ENCODE results near the gene SGCG. TPM values are rescaled to one million over a fixed set of nuclear protein-coding genes. Genes with fewer than 3 reads are reported as not detected.
"Not testable (repeated sequence)": the region's sequence is repeated elsewhere in the genome, so short reads cannot be mapped to it uniquely, and the experiment has no call there.

SGCG gene, protein sequence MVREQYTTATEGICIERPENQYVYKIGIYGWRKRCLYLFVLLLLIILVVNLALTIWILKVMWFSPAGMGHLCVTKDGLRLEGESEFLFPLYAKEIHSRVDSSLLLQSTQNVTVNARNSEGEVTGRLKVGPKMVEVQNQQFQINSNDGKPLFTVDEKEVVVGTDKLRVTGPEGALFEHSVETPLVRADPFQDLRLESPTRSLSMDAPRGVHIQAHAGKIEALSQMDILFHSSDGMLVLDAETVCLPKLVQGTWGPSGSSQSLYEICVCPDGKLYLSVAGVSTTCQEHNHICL
- polyA plus RNA-seq (ENCODE audit: insufficient read length), result 70.9 TPM

DNA sequence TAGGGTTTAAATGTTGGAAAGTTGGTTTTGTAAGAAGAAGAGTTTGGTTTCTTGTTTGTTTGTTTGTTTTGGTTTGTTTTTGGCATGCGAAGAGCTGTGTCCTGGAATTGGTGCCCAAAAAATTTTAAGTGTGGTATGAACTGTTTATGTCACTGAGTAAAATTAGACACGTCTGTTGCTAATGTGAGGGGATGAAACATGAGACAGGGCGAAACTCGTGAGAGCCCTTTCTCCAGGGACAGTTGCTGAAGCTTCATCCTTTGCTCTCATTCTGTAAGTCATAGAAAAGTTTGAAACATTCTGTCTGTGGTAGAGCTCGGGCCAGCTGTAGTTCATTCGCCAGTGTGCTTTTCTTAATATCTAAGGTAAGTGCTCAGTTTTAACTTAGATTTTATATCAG, at the start of gene SGCG:
Gene SGCG, plus strand, starts transcription at position 269 of the 400 bp plus-strand sequence. CDS start 22,716 bp downstream, outside the sequence.
- DNase-seq (ENCODE audit: low read depth), result no peak

DNA sequence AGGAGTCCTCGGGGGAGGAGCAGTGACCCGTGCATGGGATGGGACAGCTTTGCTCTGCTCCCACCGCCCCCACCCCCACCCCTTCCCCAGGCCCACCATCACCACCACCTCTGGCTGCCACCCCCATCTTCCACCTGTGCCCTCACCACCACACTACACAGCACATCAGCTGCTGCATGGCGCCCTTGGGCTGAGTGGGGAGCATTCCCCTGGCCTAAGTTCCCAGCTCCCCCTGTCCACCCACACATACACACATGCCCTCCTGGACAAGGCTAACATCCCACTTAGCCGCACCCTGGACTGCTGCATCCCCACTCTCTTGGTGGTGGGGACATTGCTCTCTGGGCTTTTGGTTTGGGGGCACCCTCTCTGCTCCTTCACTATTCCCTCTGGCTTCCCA, 46.2 kb upstream of the SGCG start:
- DNase-seq (ENCODE audit: low read depth), result no peak

GRCh38 chr13:23140492-23140891, 40.3 kb upstream of the SGCG start:
- no peak for DNase-seq (ENCODE audit: low read depth)

GRCh38 chr13:23141964-23142363, 38.8 kb upstream of the SGCG start:
- DNase-seq (ENCODE audit: low read depth), result no peak

DNA sequence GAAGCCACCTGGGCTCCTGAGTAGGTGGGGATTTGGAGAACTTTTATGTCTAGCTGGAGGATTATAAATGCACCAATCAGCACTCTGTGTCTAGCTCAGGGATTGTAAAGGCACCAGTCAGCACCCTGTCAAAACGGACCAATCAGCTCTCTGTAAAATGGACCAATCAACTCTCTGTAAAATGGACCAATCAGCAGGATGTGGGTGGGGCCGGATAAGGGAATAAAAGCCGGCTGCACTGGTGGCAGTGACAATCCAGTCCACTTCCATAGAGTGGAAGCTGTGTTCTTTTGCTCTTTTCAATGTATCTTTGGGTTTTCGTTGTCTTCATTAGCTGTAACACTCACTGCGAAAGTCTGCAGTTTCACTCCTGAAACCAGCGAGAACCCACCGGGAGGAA, 38.2 kb upstream of the SGCG start:
- not testable (repeated sequence) for DNase-seq (ENCODE audit: low read depth)

- no peak for DNase-seq (ENCODE audit: low read depth)
These were observed 36.3 kb upstream of the SGCG start for GRCh38 chr13:23144431-23144830.

DNA sequence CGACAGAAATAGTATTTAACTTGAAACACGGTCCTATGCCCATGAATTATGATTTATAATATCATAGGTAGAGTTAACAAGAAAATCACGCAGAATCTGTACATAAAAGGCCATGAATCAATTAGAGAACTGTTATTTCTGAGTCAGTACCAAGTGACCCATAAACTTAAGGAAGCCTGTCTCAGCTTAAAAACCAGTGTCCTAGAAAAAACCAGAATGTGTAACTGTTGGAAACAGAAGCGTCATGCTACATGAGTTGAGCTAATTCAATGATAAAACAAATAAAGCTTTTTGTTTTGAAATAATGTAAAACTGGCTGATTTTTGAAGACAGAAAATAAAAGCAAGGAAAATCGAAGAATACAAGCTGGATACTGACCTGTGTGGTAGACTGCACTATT, 34.8 kb upstream of the SGCG start:
- DNase-seq (ENCODE audit: low read depth), result no peak

- DNase-seq (ENCODE audit: low read depth), result no peak
These were observed 33.8 kb upstream of the SGCG start for GRCh38 chr13:23146811-23147625.

DNA sequence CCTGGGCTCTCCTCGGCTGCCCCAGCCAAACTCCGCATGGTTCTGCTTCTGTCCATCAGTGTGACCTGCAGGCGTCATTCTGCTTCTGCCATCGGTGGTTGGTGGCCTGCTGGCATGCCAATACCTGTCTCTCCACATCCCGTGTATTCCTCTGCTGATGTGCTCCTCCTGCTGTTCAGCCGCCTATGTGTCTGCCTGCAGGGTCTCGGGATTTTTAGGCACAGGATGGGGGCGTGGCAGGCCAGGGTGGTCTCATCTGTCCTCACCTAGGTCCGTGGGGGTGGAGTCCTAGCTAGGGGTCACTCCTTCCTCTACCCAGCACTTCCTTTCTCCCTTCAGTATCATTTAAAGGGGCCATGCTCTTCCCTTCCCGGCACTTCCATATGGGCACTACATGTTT, 33.0 kb upstream of the SGCG start:
- no peak for DNase-seq (ENCODE audit: low read depth)

DNA sequence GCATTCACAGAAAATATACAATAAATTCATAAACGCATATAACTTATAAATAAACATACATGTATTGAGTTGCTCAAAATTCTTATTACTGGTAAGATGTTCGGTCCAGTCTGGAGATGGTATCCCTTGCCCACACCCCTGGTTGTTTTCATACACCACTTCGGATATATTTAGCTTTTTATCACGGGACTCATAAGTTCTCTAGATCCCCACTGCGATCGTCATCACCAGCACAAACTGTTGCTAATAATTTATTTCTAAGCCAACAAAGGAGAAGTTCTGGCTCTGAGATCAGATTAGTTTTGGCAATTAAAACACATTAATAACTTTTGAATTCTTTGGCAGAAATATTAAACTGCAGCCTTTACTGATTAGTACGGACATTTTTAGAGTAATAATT, 23.0 kb upstream of the SGCG start:
- DNase-seq (ENCODE audit: low read depth), result no peak

GRCh38 chr13:23159205-23159759, 21.5 kb upstream of the SGCG start:
- DNase-seq (ENCODE audit: low read depth), result no peak

- no peak for DNase-seq (ENCODE audit: low read depth)
These were observed 20.8 kb upstream of the SGCG start for GRCh38 chr13:23159760-23160637.

GRCh38 chr13:23160638-23161480, 19.9 kb upstream of the SGCG start:
- DNase-seq (ENCODE audit: low read depth), result no peak

- no peak for DNase-seq (ENCODE audit: low read depth)
These were observed 19.3 kb upstream of the SGCG start for GRCh38 chr13:23161481-23161825.

DNA sequence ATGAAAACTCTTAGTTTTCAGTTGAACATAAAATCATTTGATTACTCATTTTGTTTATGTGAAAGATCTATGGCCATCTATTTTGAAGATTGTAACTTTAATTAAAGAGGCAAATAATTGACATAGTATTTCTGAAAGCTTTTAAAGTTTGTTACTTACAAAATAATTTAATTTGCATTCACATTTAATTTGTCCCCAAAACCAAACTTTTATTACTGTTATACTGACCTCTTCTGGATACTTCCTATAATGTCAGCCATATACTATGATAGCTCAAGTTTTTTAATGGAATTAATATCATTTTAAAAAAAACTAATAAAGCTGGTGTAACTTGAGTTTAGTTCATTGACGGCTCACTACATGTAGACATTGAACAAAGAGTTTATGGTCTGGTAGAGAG, 4.9 kb upstream of the SGCG start:
- no peak for DNase-seq (ENCODE audit: low read depth)

GRCh38 chr13:23182142-23182541, 1.4 kb downstream of the SGCG start:
- DNase-seq (ENCODE audit: low read depth), result no peak

GRCh38 chr13:23183292-23183691, 2.5 kb downstream of the SGCG start:
- DNase-seq (ENCODE audit: low read depth), result no peak

DNA sequence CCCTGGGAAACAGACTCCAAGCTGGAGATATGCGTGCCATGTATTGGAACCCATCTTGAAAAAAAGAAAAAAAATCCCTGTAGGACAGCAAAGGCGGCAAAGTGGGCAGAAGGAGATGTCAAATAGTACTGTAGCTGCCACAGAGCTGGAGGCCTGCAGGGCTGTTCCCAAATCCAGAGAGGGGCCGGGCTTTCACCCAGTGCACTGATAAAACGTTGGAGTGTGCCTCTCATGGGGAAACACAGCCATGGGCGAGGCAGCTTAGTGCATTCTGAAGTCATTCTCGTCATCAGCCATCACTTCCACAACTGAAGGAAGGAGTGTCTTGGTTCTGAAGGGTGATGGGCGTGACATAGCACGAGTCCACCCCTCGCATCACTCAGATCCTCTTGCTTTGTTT, 4.8 kb downstream of the SGCG start:
- no peak for DNase-seq (ENCODE audit: low read depth)

DNA sequence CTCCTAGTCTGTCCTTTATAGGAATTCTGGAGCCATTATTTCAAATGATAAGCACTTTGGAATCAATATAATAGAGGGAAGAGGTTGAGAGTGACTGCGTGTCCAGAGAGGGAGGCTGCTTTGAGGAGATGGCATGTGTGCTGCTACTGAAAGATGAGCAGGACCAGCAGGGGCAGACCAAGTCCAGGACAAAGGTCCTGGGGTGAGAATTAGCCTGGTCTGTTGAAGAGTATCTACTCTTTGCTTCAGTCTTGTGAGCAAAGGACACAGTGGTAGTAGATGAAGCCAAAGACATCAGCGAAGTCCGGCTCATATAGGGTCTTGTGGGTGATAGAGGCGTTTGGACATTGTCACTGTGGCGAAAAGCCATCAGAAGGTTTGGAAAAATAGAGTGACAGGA, 21.1 kb downstream of the SGCG start:
- no peak for DNase-seq (ENCODE audit: low read depth)

DNA sequence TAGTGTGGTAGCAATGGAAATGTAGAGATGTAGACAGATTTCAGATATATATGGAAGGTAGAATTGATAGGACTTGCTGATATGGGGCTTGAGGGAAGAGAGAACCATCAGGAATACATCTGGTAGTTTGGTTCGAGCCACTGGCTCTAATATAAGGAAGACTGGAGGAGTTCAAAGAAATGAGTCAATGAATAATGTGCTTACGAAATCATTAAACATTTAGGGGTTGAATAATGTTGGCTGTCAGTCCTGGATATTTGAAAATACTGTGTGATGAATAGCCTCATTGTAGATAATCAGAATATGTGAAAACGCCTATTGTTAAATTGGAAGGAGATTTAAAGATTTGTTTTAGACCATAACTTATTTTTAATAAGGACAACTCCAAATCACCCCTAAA, 21.6 kb downstream of the SGCG start:
- no peak for DNase-seq (ENCODE audit: low read depth)

GRCh38 chr13:23203516-23203915, 22.7 kb downstream of the SGCG start:
- no peak for DNase-seq (ENCODE audit: low read depth)

Measured in forelimb muscle (tissue), 1 donor.